SK-N-SH treated with all-trans-retinoic acid at 6 μM for 48 hours (cell line): ENCODE measurements around the gene PHF21B.

Experiments
- ATAC-seq: fragments of 200-7000 bp; cut with Tn5 transposase; 3 replicates; pipeline ENCODE4 v1.9.1; 2020; ENCODE audit warnings: mild to moderate bottlenecking, moderate library complexity
- ARNTL ChIP-seq: fragments of 450-650 bp; formaldehyde crosslinking; IDR thresholded peaks from 2 replicates; pipeline ENCODE4 v1.5.0; 2020; ENCODE audit warnings: low read depth, mild to moderate bottlenecking, moderate library complexity, borderline replicate concordance
- BACH2 ChIP-seq: fragments of 250-450 bp; sonication (Bioruptor Pico); IDR thresholded peaks from 2 replicates; pipeline ENCODE4 v1.9.0; 2021; ENCODE audit warnings: mild to moderate bottlenecking, borderline replicate concordance
- CREB5 ChIP-seq: fragments of 250-450 bp; sonication (Bioruptor Pico); IDR thresholded peaks from 2 replicates; pipeline ENCODE4 v1.5.1; 2020; ENCODE audit warnings: low read depth, mild to moderate bottlenecking, moderate library complexity
- CSDC2 ChIP-seq: fragments of 250-450 bp; sonication (Bioruptor Pico); IDR thresholded peaks from 2 replicates; pipeline ENCODE4 v1.5.0; 2020; ENCODE audit warnings: mild to moderate bottlenecking, moderate library complexity
- CSRNP3 ChIP-seq: fragments of 250-450 bp; sonication (Bioruptor Pico); IDR thresholded peaks from 2 replicates; pipeline ENCODE4 v1.5.1; 2021; ENCODE audit warnings: mild to moderate bottlenecking, moderate library complexity
- GLIS3 ChIP-seq: fragments of 250-450 bp; sonication (Bioruptor Pico); IDR thresholded peaks from 2 replicates; pipeline ENCODE4 v1.5.0; 2020; ENCODE audit warnings: mild to moderate bottlenecking, moderate library complexity
- ISL1 ChIP-seq: fragments of 250-450 bp; sonication (Bioruptor Pico); IDR thresholded peaks from 2 replicates; pipeline ENCODE4 v2.1.2; 2022; ENCODE audit warnings: mild to moderate bottlenecking, moderate library complexity
- OSR1 ChIP-seq: fragments of 250-450 bp; sonication (Bioruptor Pico); IDR thresholded peaks from 2 replicates; pipeline ENCODE4 v1.8.0; 2022; ENCODE audit warnings: moderate library complexity, mild to moderate bottlenecking, inconsistent platforms
- PATZ1 ChIP-seq: fragments of 250-450 bp; sonication (Bioruptor Pico); IDR thresholded peaks from 2 replicates; pipeline ENCODE4 v1.8.0; 2020; ENCODE audit warnings: mild to moderate bottlenecking, moderate library complexity, borderline replicate concordance
- POU6F1 ChIP-seq: fragments of 250-450 bp; sonication (Bioruptor Pico); IDR thresholded peaks from 2 replicates; pipeline ENCODE4 v1.8.0; 2021; ENCODE audit warnings: low read depth, mild to moderate bottlenecking, moderate library complexity, borderline replicate concordance
- PPARA ChIP-seq: fragments of 250-450 bp; sonication (Bioruptor Pico); IDR thresholded peaks from 2 replicates; pipeline ENCODE4 v1.5.0; 2020; ENCODE audit warnings: mild to moderate bottlenecking, borderline replicate concordance
- SNAI2 ChIP-seq: fragments of 250-450 bp; sonication (Bioruptor Pico); IDR thresholded peaks from 2 replicates; pipeline ENCODE4 v1.5.0; 2020; ENCODE audit warnings: mild to moderate bottlenecking, moderate library complexity
- TOX ChIP-seq: fragments of 250-450 bp; sonication (Bioruptor Pico); IDR thresholded peaks from 2 replicates; pipeline ENCODE4 v1.8.0; 2021; ENCODE audit warnings: mild to moderate bottlenecking, moderate library complexity, borderline replicate concordance
- TSHZ2 ChIP-seq: fragments of 250-450 bp; sonication (Bioruptor Pico); IDR thresholded peaks from 2 replicates; pipeline ENCODE4 v1.5.0; 2020; ENCODE audit warnings: mild to moderate bottlenecking, moderate library complexity
- ZC3H10 ChIP-seq: fragments of 250-450 bp; sonication (Bioruptor Pico); IDR thresholded peaks from 2 replicates; pipeline ENCODE4 v1.5.1; 2021; ENCODE audit warnings: mild to moderate bottlenecking, moderate library complexity
- ZFP3 ChIP-seq: fragments of 250-450 bp; sonication (Bioruptor Pico); IDR thresholded peaks from 2 replicates; pipeline ENCODE4 v1.5.0; 2020; ENCODE audit warnings: mild to moderate bottlenecking, moderate library complexity
- ZFP30 ChIP-seq: fragments of 450-650 bp; formaldehyde crosslinking; IDR thresholded peaks from 2 replicates; pipeline ENCODE4 v1.5.0; 2022; ENCODE audit warnings: mild to moderate bottlenecking, moderate library complexity
- ZNF70 ChIP-seq: fragments of 450-650 bp; formaldehyde crosslinking; IDR thresholded peaks from 2 replicates; pipeline ENCODE4 v1.5.0; 2020; ENCODE audit warnings: mild to moderate bottlenecking, moderate library complexity
- ZNF8 ChIP-seq: fragments of 450-650 bp; formaldehyde crosslinking; IDR thresholded peaks from 2 replicates; pipeline ENCODE4 v1.5.0; 2020; ENCODE audit warnings: mild to moderate bottlenecking, moderate library complexity

PHF21B gene

GRCh38 chr22:44997060-44997459, 12.7 kb downstream of the PHF21B start:
- no peak for TF ChIP-seq PPARA (CRISPR knock-in tag)
- TF ChIP-seq ISL1 (CRISPR knock-in tag), result no peak
- TF ChIP-seq BACH2 (CRISPR knock-in tag), result no peak
- TF ChIP-seq ZNF70 (CRISPR knock-in tag), result no peak
- no peak for TF ChIP-seq GLIS3 (CRISPR knock-in tag)
- no peak for TF ChIP-seq POU6F1 (CRISPR knock-in tag)
- TF ChIP-seq CSRNP3 (CRISPR knock-in tag), result no peak
- no peak for TF ChIP-seq ZFP30
- TF ChIP-seq PATZ1 (CRISPR knock-in tag), result no peak
- no peak for TF ChIP-seq OSR1
- no peak for TF ChIP-seq CSDC2
- TF ChIP-seq, all 23 proteins: peak for 0

GRCh38 chr22:44996648-44997047, 13.2 kb downstream of the PHF21B start:
- ATAC-seq, result no peak
- no peak for TF ChIP-seq CSDC2
- TF ChIP-seq ARNTL (CRISPR knock-in tag), result no peak
- TF ChIP-seq ZFP30, result no peak
- TF ChIP-seq SNAI2 (CRISPR knock-in tag), result no peak
- no peak for TF ChIP-seq ISL1 (CRISPR knock-in tag)
- no peak for TF ChIP-seq POU6F1 (CRISPR knock-in tag)
- no peak for TF ChIP-seq ZNF8 (CRISPR knock-in tag)
- no peak for TF ChIP-seq ZFP3 (CRISPR knock-in tag)
- TF ChIP-seq TOX (CRISPR knock-in tag), result no peak
- TF ChIP-seq GLIS3 (CRISPR knock-in tag), result no peak
- no peak for TF ChIP-seq ZC3H10 (CRISPR knock-in tag)
- TF ChIP-seq ZNF70 (CRISPR knock-in tag), result no peak
- no peak for TF ChIP-seq TSHZ2 (CRISPR knock-in tag)
- TF ChIP-seq PPARA (CRISPR knock-in tag), result no peak
- TF ChIP-seq CSRNP3 (CRISPR knock-in tag), result no peak
- no peak for TF ChIP-seq CREB5 (CRISPR knock-in tag)
- TF ChIP-seq OSR1, result no peak

More at GRCh38 chr22:44997060-44997459, 12.7 kb downstream of the PHF21B start:
- ATAC-seq, result no peak
